Stimulated activated CD8-positive, alpha-beta memory T cell treated with anti-CD3 and anti-CD28 coated beads, Interleukin-4, amount 100 ng/mL, for 24 hours (primary cell): Measurements from ENCODE around the gene GRID2.

Experiments used
- DNase-seq: peaks from one replicate; pipeline ENCODE4 v3.0.0-alpha.2; 2020; ENCODE audit warnings: low read depth

The GRID2 gene

GRCh38 chr4:93813092-93813491, 1509.3 kb downstream of the GRID2 start:
- no peak for DNase-seq

GRCh38 chr4:93814141-93814540, 1510.4 kb downstream of the GRID2 start:
- DNase-seq: no peak

- DNase-seq: no peak
These were observed 1511.0 kb downstream of the GRID2 start for GRCh38 chr4:93814722-93815121.
